T-helper 1 cell (primary cell): ENCODE measurements around the gene SDK2.

ENCODE experiments used
- DNase-seq, 5 donors: peaks; one replicate each; pipeline ENCODE4 v3.0.0-alpha.2; 2012 to 2020

Gene SDK2

GRCh38 chr17:73585583-73585982 lies 58.7 kb downstream of the SDK2 start:
- no peak for DNase-seq

DNA sequence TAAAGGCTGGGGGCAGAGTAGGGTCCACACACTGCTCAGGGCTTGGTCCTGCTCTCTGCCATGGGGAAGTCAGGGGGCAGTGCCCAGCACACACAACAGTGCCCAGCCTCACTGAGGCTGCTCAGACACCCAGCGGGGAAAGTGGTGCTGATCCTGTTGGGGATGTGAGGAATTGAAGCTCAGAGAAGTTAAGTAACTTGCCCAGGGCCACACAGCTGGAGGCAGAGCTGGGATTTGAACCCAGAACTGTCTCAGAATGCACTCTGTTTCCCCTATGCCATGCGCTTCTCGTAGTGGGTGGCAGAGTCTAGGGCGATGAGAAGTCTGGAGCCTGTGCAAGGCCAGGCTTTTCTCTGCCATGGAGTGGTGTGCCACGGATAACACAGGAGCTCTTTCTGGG lies 59.3 kb downstream of the SDK2 start:
- no peak for DNase-seq

- no peak for DNase-seq
These were observed 60.2 kb downstream of the SDK2 start for GRCh38 chr17:73584049-73584448.

DNA sequence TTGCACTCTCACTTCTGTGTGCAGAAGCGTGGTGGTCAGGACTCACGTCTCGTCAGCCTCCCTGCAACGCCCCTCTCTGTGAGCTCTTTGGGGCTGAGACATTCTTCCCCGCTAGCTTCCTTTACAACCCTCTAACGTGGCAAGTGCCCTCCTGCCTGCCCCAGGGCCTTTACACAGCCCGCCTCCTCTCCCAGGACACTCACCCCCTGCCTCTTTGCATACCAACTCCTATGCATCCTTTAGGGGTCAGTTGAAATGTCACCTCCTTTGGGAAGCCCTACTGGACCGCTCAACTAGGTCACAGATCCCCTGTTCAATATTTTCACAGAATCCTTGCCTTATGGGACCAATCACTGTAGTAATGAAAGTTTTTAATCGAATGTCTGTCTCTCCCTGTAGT lies 61.4 kb downstream of the SDK2 start:
- no peak for DNase-seq

GRCh38 chr17:73582359-73582758 lies 61.9 kb downstream of the SDK2 start:
- DNase-seq = no peak

GRCh38 chr17:73581379-73581778 lies 62.9 kb downstream of the SDK2 start:
- no peak for DNase-seq

DNA sequence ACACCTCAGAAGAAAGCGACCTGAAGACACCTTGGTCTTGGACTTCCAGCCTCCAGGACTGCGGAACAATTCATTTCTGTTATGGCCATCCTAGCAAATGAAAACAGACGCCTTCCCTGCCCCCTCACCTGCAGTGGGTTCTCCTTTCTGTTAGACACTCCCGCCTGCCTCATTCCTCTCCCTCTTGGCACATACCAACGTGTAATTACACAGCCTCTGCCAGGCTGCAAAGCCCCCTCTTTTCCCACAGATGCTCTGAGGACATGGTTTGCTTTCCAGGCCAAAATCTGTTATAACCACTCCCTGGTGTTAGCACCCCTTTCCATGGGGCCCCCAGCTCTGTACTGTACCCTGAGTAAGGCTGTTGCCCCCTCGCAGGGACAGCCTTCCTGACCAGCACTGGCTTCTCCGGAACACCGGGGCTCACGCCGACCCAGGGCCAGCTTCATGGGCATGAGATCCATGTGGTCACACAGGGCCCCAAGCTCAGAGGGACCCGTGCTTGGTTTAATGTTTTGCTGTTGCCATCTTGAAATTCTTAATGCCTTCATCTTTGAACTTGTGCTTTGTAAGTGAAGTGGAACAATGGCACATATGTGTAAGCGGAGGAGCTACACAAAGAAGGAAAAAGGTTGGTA lies 64.1 kb downstream of the SDK2 start:
- DNase-seq = no peak

GRCh38 chr17:73576556-73577098 lies 67.6 kb downstream of the SDK2 start:
- no peak for DNase-seq

DNA sequence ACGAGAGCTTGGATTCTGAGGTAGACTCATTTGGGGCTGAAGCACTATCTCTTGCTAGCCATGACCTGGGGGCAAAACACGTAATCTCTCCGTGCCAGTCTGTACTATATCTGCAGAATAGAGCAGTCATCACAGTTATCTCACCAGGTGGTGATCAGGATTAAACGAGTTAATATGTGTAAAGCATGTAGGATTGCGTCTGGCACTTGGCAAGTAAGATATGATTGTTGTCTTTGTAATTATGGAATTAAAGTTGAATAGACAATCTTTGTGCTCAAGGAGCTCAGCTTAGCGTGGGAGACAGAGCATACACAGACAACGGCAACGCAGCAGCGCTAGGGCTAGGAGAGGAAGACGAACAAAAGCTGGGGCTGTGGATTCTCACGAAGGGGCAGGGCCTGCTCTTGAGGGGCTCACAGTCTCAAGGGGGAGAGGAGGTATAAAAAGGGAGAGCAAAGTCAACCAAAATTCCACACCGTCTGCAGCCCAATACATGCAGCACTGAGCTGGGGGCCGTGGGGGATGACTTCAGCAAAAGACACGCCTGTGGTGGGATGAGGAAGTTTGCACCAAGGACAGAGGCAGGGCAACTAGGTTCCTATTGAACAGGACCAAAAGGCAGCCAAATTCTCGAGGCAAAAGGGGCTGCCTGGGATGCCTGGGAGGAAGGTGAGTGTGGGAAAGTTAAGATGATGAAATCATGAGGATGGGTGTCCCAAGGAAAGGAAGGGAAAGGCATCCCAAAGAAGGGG lies 68.6 kb downstream of the SDK2 start:
- DNase-seq = no peak

DNA sequence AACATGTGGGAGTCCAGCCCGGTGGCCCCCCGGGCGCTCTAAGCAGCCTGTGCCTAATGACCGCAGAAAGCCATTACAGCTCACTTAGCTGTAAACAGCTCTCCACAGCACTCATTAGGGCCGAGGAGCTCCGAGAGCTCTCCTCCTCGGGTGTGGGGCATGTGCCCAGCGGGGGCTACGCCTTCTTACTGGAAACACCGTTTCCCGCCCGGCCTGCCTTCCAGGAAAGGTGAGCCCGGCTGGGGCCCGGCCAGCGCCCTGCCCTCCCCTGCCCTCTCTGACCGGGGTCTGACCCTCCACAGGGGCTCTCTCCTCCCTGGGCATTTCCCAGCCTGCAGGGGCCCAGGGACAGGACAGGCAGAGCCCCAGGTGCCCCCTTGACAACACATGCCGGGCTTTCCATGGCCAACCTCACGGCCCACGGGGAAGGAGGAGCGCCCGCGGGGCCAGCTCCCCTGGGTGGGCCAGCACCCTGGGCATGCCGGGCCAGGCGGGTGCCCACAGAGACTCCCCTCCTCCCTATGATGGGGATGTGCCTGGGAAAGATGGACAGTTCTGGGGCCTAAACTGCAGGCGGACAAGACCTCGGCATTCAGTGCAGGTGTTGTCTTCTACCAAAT lies 72.6 kb downstream of the SDK2 start:
- DNase-seq = no peak

GRCh38 chr17:73569762-73570319 lies 74.4 kb downstream of the SDK2 start:
- DNase-seq = no peak

DNA sequence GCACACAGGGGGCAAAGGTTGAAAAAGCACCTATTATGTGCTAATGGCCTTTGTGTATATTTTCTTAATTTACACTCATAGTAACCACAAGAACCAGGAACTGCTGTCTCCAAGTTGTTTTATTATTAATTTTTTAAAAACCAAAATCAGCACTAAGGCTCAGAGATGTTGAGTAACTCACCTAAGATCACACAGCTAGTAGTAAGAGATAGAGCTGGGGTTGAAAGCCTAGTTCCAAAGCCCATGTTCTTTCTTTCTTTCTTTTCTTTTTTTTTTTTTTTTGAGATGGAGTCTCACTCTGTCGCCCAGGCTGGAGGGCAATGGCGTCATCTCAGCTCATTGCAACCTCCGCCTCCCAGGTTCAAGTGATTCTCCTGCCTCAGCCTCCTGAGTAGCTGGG lies 75.3 kb downstream of the SDK2 start:
- DNase-seq = no peak

- DNase-seq = peak in 1 of 5 donors; percentile 15
These were observed 77.1 kb downstream of the SDK2 start for GRCh38 chr17:73566905-73567782.

GRCh38 chr17:73564843-73565242 lies 79.4 kb downstream of the SDK2 start:
- DNase-seq = no peak

- no peak for DNase-seq
These were observed 81.3 kb downstream of the SDK2 start for GRCh38 chr17:73562896-73563295.

DNA sequence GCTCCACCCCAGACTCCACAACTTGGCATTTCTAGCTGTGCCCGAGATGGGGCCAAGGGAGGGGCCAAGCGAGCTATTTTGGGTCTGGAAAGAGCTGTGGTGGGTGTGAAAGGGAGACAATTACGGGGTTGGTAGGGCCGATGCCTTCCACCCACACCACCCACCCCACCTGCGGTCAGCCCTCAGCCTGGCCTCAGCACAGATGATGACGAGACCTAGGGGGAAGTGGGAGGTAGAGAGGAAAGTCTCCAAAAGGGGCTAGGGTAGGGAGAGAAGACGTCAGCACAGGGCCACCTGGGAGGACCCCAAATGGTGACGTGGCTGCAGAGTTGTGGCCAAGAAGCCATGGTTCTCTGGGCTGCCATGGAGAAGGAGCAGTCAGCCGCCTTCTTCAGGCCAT lies 83.1 kb downstream of the SDK2 start:
- no peak for DNase-seq

DNA sequence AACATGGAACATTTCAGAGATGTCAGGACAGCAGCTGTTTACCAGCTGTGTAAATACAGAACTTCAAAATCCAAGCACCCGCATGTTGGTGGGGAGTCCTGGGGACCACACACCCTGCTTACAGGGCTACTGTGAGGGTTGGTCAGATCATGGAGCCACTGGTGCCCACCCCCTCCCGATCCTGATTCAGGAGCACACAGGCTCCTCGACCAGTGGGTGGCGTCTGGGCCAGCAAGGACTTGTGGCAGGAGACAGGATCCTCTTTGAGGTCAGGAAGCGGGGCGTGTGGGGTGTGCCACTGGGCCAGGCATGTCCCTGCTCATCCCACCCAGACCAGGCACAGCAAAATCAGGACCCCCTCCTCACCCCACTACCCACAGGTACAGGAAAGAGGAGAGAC lies 83.6 kb downstream of the SDK2 start:
- DNase-seq = no peak

DNA sequence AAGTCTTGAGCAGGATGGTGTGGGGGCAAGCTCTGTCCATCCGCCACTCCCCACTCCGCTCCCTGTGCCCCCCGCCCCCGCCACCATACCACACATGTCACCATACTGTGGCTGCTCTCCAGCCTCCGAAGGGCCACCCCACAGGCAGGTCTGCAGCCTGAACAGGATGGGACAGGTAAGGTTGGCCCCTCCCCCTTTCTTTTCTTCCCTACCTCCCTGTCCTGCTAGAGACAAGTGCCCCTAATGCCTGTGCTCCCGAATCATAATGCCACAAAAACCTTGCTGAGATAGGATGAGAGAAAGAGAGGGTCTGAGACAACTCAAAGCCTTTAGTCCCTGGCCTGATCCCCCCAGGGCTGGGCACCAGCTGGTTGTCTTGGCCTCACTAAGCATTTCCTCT lies 84.7 kb downstream of the SDK2 start:
- no peak for DNase-seq

DNA sequence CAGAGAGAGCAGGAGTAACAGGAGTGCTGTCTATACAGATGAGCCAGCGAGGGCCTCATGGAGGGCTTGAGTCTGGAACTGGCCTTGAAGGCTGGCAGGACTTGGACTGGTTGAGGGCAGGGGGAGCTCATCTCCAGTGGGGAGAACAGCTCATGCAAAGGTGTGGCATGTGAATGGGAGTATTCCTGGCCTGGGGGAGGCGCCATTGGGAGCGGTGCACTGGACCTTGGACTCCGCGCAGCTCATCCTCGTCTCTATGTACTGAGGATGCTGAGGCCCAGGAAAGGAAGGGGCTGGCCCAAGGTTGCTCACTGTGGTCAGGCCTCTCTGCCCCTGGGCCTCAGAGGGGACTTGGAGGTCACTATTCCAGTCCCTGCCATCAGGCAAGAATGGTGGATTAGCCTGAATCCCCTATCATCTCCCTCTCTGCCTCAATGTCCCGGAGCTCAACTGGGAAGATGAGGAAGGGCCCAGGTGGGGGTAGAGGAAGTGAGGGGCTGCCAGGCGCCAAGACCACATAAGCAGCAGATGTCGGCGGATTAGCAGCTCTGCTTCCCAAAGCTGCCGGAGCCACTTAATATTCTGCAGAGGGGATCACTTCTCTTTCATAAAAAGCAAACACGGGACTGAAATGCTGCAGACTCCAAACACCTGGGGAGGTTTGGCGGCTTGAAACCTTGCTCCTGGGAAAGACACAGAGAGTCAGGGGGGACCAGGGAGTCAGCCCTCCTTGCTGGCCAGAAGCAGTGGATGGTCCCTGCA lies 88.9 kb downstream of the SDK2 start:
- no peak for DNase-seq

DNA sequence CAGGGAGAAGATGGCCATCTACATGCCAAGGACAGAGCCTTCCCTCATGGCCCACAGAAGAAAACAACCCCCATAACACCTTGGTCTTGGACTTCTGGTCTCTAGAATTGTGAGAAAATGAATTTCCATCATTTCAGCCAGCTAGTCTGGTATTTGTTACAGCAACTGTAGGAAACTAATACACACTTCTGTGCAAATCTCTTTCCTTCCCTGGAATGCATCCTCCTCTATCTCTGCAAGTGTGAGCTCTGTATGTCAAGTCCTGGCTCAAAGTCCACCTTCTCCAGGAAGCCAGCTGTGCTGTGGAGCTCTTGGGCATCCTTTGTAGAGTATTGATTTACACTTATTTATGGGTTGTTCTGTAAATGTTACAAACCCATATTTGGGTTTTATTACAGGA lies 89.7 kb downstream of the SDK2 start:
- DNase-seq = no peak

DNA sequence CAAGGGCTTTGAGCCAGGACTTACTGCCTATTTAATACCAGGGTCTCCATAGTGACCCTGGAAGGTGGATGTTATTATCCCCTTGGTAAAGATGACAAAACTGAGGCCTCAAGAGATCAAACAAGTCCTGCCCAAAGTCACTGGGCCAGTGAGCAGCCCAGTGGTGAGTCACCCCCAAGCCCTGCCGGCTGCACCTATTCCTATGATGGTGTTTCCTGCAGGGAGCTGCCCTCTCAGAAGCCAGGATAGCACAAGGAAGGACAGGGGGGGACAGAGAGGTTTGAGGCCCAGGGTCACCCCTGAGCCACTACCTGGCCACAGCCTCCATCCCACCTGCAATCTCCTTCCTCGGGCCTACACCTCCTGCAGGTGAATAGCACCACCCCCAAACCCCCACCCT lies 90.9 kb downstream of the SDK2 start:
- DNase-seq = no peak
